WTC11 (cell line): ENCODE results near the gene PTPRN2.

ENCODE experiments used
- ATF1 ChIP-seq: sonication (generic); formaldehyde crosslinking; IDR thresholded peaks from 2 replicates; pipeline ENCODE4 v1.8.1; 2023; ENCODE audit warnings: mild to moderate bottlenecking, moderate library complexity, missing genetic modification reagents
- ATF2 ChIP-seq: sonication (generic); formaldehyde crosslinking; IDR thresholded peaks from 2 replicates; pipeline ENCODE4 v1.8.1; 2022; ENCODE audit warnings: low read depth, missing genetic modification reagents, borderline replicate concordance
- ATF3 ChIP-seq: sonication (generic); formaldehyde crosslinking; conservative IDR thresholded peaks from 2 replicates; pipeline ENCODE4 v1.8.1; 2022; ENCODE audit warnings: mild to moderate bottlenecking, missing genetic modification reagents
- CTCF ChIP-seq: fragments of 200-600 bp; IDR thresholded peaks from 2 replicates; pipeline ENCODE4 v1.8.0; 2022; ENCODE audit warnings: antibody characterized with exemption
- E2F4 ChIP-seq: sonication (generic); formaldehyde crosslinking; IDR thresholded peaks from 2 replicates; pipeline ENCODE4 v1.8.1; 2022; ENCODE audit warnings: low read depth, mild to moderate bottlenecking, moderate library complexity, missing genetic modification reagents, borderline replicate concordance
- SP1 ChIP-seq: sonication (generic); formaldehyde crosslinking; conservative IDR thresholded peaks from 2 replicates; pipeline ENCODE4 v1.8.1; 2022; ENCODE audit warnings: missing genetic modification reagents
- USF2 ChIP-seq: sonication (generic); formaldehyde crosslinking; IDR thresholded peaks from 2 replicates; pipeline ENCODE4 v1.8.1; 2023; ENCODE audit warnings: mild to moderate bottlenecking, missing genetic modification reagents, moderate library complexity
- ZNF219 ChIP-seq: sonication (generic); formaldehyde crosslinking; IDR thresholded peaks from 2 replicates; pipeline ENCODE4 v1.8.0; 2023; ENCODE audit warnings: missing genetic modification reagents, mild to moderate bottlenecking, borderline replicate concordance
- ZNF532 ChIP-seq: fragments of 250-450 bp; sonication (Bioruptor Pico); IDR thresholded peaks from 2 replicates; pipeline ENCODE4 v1.9.0; 2021; ENCODE audit warnings: mild to moderate bottlenecking, borderline replicate concordance

GRCh38 chr7:158564663-158565035 is 23.0 kb downstream of the PTPRN2 start:
- TF ChIP-seq E2F4 (CRISPR knock-in tag) (no peak), ATF1 (CRISPR knock-in tag) (no peak), ATF2 (CRISPR knock-in tag) (no peak), CTCF (no peak), ZNF219 (CRISPR knock-in tag) (no peak), ATF3 (no peak), ZNF532 (CRISPR knock-in tag) (no peak), SP1 (CRISPR knock-in tag) (no peak), USF2 (no peak)
